Stimulated activated naive CD8-positive, alpha-beta T cell treated with anti-CD3 and anti-CD28 coated beads, Interleukin-15, amount 100 ng/mL, for 72 hours (primary cell): ENCODE results near the gene EDA.

Source experiments
- ATAC-seq: fragments of 150-1000 bp; cut with Tn5 transposase; 2 replicates; pipeline ENCODE4 v1.10.0; 2021; ENCODE audit warnings: mild to moderate bottlenecking, moderate library complexity
- DNase-seq, 2 donors: peaks; one replicate each; pipeline ENCODE4 v3.0.0; 2021 to 2022
- H3K27ac Mint-ChIP-seq, 2 donors: one replicate each; pipeline ENCODE4 v1.8.0; 2022; ENCODE audit warnings: mild to moderate bottlenecking in 2 of 2, mixed read lengths in 2 of 2, moderate library complexity in 2 of 2
- H3K27me3 Mint-ChIP-seq: one replicate; pipeline ENCODE4 v1.8.0; 2022; ENCODE audit warnings: mixed read lengths
- H3K4me1 Mint-ChIP-seq: one replicate; pipeline ENCODE4 v1.8.0; 2022; ENCODE audit warnings: mild to moderate bottlenecking, mixed read lengths
- H3K4me3 Mint-ChIP-seq, 2 donors: one replicate each; pipeline ENCODE4 v1.8.0; 2022; ENCODE audit warnings: mild to moderate bottlenecking in 2 of 2, mixed read lengths in 2 of 2, moderate library complexity in 1 of 2
- H3K9me3 Mint-ChIP-seq, 2 donors: one replicate each; pipeline ENCODE4 v1.8.0; 2022; ENCODE audit warnings: mixed read lengths in 2 of 2

The EDA gene

DNA sequence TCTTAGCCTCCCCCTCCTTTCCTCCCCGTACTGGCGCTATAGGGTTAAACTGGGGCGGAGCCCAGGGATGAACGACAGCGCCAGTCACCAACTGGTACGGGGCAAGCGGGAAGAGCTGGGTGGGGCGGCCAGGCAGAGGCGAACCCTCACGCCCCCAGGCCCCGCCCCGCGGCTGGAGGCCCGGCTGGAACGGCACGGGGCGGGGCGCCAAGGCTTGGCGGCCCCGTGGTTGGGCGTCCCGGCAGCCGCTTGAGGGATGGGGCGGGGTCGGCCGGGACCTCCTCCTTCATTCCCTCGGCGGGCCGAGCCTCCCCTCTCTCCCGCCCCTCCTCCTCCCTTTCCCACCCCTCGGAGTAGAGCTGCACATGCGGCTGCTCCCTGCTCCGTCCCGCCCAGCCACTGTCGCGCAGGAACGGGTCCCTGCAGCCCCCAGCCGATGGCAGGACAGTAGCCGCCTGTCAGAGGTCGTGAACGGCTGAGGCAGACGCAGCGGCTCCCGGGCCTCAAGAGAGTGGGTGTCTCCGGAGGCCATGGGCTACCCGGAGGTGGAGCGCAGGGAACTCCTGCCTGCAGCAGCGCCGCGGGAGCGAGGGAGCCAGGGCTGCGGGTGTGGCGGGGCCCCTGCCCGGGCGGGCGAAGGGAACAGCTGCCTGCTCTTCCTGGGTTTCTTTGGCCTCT, at the start of gene EDA:
TSS of gene EDA (plus strand) at position 335 of the 678 bp plus-strand sequence.
- H3K4me3 Mint-ChIP-seq, result peak within 1 kb of the TSS; percentile 81 to 86
- H3K9me3 Mint-ChIP-seq, result no peaks in the 10 kb centered on the region
- ATAC-seq (peak; percentile 95), DNase-seq (peak; percentile 53 to 66)
- H3K27me3 Mint-ChIP-seq, result peaks cover 30% of the 10 kb centered on the region
- peaks cover 5% of the 10 kb centered on the region for H3K4me1 Mint-ChIP-seq
- H3K27ac Mint-ChIP-seq, result peak within 1 kb of the TSS in 1 of 2 donors; percentile 42

- Mint-ChIP-seq H3K4me1 (no peaks in the 10 kb centered on the region), H3K9me3 (no peaks in the 10 kb centered on the region), H3K4me3 (no peak overlapping the region), H3K27me3 (no peaks in the 10 kb centered on the region), H3K27ac (no peak overlapping the region)
- DNase-seq (no peak), ATAC-seq (no peak)
Observed at GRCh38 chrX:69568828-69569227, 47.1 kb upstream of the EDA start.

- H3K27ac Mint-ChIP-seq, result no peak overlapping the region
- H3K9me3 Mint-ChIP-seq, result no peaks in the 10 kb centered on the region
- H3K27me3 Mint-ChIP-seq, result no peaks in the 10 kb centered on the region
- ATAC-seq (no peak), DNase-seq (no peak)
- no peak overlapping the region for H3K4me3 Mint-ChIP-seq
- no peaks in the 10 kb centered on the region for H3K4me1 Mint-ChIP-seq
Observed at GRCh38 chrX:69597399-69597798, 18.5 kb upstream of the EDA start.

GRCh38 chrX:69600182-69600581, 15.7 kb upstream of the EDA start:
- no peak for DNase-seq

DNA sequence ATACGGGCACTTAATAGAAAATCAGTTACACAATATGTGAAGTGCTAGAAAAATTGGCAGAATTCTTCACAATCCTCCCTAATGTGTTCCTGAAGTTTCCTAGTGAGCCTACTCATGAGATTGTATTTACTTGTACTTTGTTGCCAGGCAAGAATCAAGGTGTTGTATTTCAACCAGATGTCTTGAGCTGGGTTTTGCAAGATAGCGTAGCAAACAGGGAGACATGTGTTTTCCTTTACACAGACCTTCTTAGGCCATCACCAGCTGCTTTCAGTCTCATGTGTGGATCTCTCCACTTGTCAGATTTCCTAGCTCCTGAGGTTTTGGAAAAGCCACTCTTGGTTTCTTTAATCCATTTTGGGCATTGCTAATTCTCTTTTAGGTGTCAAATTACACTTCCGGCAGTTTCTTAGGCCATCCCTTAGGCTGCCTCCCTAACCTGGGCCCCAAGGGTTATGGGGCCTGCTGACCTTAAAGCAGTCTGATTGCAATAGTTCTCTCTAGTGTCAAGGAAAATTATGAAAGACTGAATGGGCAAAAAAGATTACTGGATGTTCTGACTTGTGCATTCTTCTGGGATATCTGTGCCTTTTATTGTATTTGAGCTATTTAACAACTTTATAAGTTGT, 12.2 kb upstream of the EDA start:
- no peak for DNase-seq
- Mint-ChIP-seq H3K4me3 (no peak overlapping the region), H3K27me3 (no peaks in the 10 kb centered on the region), H3K27ac (no peak overlapping the region), H3K9me3 (no peaks in the 10 kb centered on the region), H3K4me1 (no peaks in the 10 kb centered on the region)
- no peak for ATAC-seq

More at GRCh38 chrX:69600182-69600581, 15.7 kb upstream of the EDA start:
- Mint-ChIP-seq H3K4me1 (no peaks in the 10 kb centered on the region), H3K27me3 (no peaks in the 10 kb centered on the region), H3K4me3 (no peak overlapping the region), H3K27ac (no peak overlapping the region), H3K9me3 (no peaks in the 10 kb centered on the region)
- no peak for ATAC-seq

GRCh38 chrX:69605521-69605920, 10.4 kb upstream of the EDA start:
- Mint-ChIP-seq H3K27ac (no peak overlapping the region), H3K27me3 (no peaks in the 10 kb centered on the region), H3K9me3 (no peaks in the 10 kb centered on the region), H3K4me3 (no peak overlapping the region), H3K4me1 (no peaks in the 10 kb centered on the region)
- DNase-seq, result no peak
- ATAC-seq, result no peak

DNA sequence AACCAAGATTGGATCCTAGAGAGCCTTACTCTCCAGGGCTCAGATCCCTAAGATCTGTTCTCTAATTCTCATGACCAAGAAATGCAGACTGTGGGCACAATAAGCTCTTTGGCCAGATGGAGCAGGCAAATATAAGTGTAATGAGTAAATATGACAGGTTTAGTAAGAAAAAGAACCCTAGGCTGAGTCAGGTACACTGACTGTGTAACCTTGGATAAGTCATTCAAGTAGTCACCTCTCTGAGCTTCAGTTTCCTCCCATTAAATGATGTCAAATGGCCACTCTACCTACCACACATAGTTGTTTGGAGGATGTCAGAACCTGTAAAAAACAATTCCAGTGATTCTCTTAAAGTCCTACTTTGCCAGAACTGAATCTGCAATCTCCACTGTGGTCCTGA, 8.3 kb upstream of the EDA start:
- DNase-seq (no peak), ATAC-seq (no peak)
- no peaks in the 10 kb centered on the region for H3K4me1 Mint-ChIP-seq
- H3K27me3 Mint-ChIP-seq, result no peaks in the 10 kb centered on the region
- H3K4me3 Mint-ChIP-seq, result no peak overlapping the region
- no peak overlapping the region for H3K27ac Mint-ChIP-seq
- H3K9me3 Mint-ChIP-seq, result no peaks in the 10 kb centered on the region

GRCh38 chrX:69613946-69614345, 2.0 kb upstream of the EDA start:
- DNase-seq (no peak), ATAC-seq (no peak)
- no peak overlapping the region for H3K27ac Mint-ChIP-seq
- peaks cover 20% of the 10 kb centered on the region for H3K27me3 Mint-ChIP-seq
- H3K4me3 Mint-ChIP-seq, result no peak overlapping the region
- H3K9me3 Mint-ChIP-seq, result no peaks in the 10 kb centered on the region
- H3K4me1 Mint-ChIP-seq, result peaks cover 5% of the 10 kb centered on the region

DNA sequence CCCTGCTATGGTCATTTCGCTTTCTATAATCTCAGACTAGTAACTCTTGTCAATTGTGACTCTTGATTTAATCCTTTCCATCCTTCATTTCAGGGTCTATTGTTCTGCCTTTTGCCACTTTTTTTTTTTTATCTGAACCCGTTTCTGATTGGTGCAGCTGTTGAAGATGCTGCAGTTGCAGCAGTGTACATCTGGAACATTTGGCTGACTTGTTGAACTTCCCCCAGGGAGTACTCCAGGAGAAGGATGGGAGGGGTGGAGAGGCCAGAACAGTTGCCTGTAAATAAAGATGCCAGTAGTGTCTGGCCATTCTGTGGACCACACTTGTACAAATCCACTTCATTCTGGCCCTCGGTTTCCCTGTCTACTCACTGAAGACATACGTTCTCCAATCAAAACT, 1.0 kb upstream of the EDA start:
- Mint-ChIP-seq H3K4me3 (no peak overlapping the region), H3K27me3 (peaks cover 30% of the 10 kb centered on the region), H3K4me1 (peaks cover 5% of the 10 kb centered on the region), H3K9me3 (no peaks in the 10 kb centered on the region), H3K27ac (peak overlapping the region in 1 of 2 donors; percentile 12)
- DNase-seq (no peak), ATAC-seq (no peak)

DNA sequence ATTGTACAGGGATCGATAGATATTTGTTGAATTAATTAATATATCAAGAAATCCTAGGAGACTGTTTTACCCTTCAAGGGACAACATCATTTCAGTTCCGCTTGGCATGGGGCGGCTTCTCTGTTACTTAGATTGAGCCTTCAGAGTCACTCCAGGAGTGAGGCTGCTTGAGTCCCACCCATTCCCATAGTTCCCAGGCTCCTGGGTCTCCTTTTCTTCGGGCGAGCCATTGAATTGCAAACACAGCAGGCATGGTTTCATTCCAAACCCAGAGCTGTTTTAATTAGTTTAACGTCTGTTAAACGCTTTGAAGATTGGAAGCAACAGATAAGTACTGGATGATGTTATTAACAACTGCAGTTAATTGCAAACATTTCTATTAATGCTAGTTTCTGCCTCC, 571 bp upstream of the EDA start:
- ATAC-seq, result no peak
- H3K9me3 Mint-ChIP-seq, result no peaks in the 10 kb centered on the region

GRCh38 chrX:69616457-69617203, 717 bp downstream of the EDA start:
- Mint-ChIP-seq H3K27me3 (peaks cover 30% of the 10 kb centered on the region), H3K9me3 (no peaks in the 10 kb centered on the region), H3K4me3 (peak overlapping the region; percentile 81 to 86), H3K4me1 (peaks cover 5% of the 10 kb centered on the region), H3K27ac (peak overlapping the region in 1 of 2 donors; percentile 42)
- DNase-seq, result peak; percentile 2 to 9
- peak; percentile 42 for ATAC-seq

More for the DNA sequence above, 571 bp upstream of the EDA start:
- no peak for DNase-seq
- Mint-ChIP-seq H3K27ac (no peak overlapping the region), H3K4me1 (peaks cover 5% of the 10 kb centered on the region), H3K4me3 (peak overlapping the region; percentile 60 to 64), H3K27me3 (peaks cover 30% of the 10 kb centered on the region)

DNA sequence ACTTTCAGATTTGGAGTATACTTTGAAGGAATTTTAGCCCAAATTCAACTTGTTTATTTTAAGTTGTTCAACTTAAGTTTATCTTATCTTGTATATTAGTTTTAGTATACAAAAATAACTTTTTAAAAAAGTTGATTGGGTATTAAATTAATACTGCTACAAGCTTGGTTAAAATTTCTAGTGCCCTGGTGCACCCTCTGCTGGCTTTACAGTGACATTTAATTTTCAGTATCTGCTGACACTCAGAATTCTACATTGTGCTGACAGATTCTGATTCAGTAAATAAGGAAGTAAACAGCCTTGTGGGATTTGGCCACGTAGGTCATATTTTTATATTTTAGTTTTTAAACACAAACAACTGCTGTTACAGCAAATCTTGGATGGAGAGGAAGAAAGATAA, 2.9 kb downstream of the EDA start:
- Mint-ChIP-seq H3K9me3 (no peaks in the 10 kb centered on the region), H3K4me3 (peak overlapping the region in 1 of 2 donors; percentile 22), H3K27ac (no peak overlapping the region), H3K27me3 (peaks cover 23% of the 10 kb centered on the region), H3K4me1 (peaks cover 5% of the 10 kb centered on the region)
- ATAC-seq (no peak), DNase-seq (peak in 1 of 2 donors; percentile 8)

GRCh38 chrX:69626129-69626528, 10.2 kb downstream of the EDA start:
- peak; percentile 40 for ATAC-seq
- no peaks in the 10 kb centered on the region for H3K27me3 Mint-ChIP-seq
- peaks cover 11% of the 10 kb centered on the region for H3K4me1 Mint-ChIP-seq
- peaks cover 0 to 7% of the 10 kb centered on the region in 2 donors for H3K9me3 Mint-ChIP-seq
- no peak for DNase-seq
- no peak overlapping the region for H3K27ac Mint-ChIP-seq
- H3K4me3 Mint-ChIP-seq, result no peak overlapping the region

DNA sequence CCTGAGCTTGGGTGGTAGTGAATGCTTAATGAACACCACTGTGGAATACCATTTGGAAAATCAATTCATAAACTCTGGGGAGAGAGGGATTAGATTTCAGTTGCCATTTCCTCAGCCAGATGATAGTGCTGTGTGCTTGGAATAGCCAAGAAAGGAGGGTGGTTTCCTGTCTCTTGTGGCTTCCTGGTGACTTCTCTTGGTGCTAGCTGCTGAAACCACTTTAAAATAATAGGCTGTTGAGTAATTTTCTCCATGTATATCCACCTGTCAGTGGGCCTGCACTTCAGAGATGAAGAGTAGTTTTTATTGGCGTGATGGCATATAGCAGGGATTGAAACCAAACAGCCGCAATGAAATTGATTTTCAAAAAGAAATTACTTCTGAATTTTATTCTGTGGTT, 11.8 kb downstream of the EDA start:
- peaks cover 2 to 7% of the 10 kb centered on the region in 2 donors for H3K9me3 Mint-ChIP-seq
- DNase-seq (peak in 1 of 2 donors; percentile 8), ATAC-seq (peak; percentile 73)
- no peak overlapping the region for H3K27ac Mint-ChIP-seq
- peaks cover 11% of the 10 kb centered on the region for H3K4me1 Mint-ChIP-seq
- no peak overlapping the region for H3K4me3 Mint-ChIP-seq
- H3K27me3 Mint-ChIP-seq, result no peaks in the 10 kb centered on the region

- Mint-ChIP-seq H3K4me1 (peaks cover 6% of the 10 kb centered on the region), H3K27ac (no peak overlapping the region), H3K4me3 (no peak overlapping the region), H3K9me3 (peaks cover 0 to 4% of the 10 kb centered on the region in 2 donors), H3K27me3 (no peaks in the 10 kb centered on the region)
- no peak for ATAC-seq
- DNase-seq, result no peak
Observed at GRCh38 chrX:69630147-69630546, 14.2 kb downstream of the EDA start.

DNA sequence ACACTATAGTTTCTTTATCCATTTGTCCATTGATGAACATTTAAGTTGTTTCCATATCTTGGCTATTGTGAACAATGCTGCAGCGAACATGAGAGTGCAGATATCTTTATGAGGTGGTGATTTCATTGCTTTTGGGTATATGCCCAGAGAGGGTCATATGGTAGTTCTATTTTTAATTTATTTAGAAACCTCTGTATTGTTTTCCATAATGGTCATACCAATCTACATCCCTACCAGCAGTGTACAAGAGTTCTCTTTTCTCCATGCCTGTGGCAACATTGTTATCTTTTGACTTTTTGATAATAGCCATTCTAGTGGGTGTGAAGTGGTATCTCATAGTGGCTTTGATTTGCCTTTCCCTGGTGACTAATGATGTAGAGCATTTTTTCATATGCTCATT, 48.8 kb downstream of the EDA start:
- no peaks in the 10 kb centered on the region for H3K27me3 Mint-ChIP-seq

More for the DNA sequence above, 48.8 kb downstream of the EDA start:
- no peaks in the 10 kb centered on the region for H3K4me1 Mint-ChIP-seq
- ATAC-seq, result no peak
- H3K4me3 Mint-ChIP-seq, result no peak overlapping the region
- no peak overlapping the region for H3K27ac Mint-ChIP-seq
- no peak for DNase-seq
- peaks cover 10 to 14% of the 10 kb centered on the region in 2 donors for H3K9me3 Mint-ChIP-seq
